Lower leg skin (tissue), 3 donors: Measurements from ENCODE around the gene CNPY1.

ENCODE experiments used
- POLR2A ChIP-seq, 2 donors: fragments of 450-650 bp; IDR thresholded peaks; one replicate each; pipeline ENCODE4 v1.6.1; 2016 to 2017; ENCODE audit warnings: antibody characterized with exemption in 2 of 2, mild to moderate bottlenecking in 1 of 2, moderate library complexity in 1 of 2
- TF ChIP-seq, protein P1 (sequence below), 3 donors: fragments of 450-650 bp; IDR thresholded peaks; one replicate each; pipeline ENCODE4 v1.5.1; 2016; ENCODE audit warnings: antibody characterized with exemption in 3 of 3, mild to moderate bottlenecking in 3 of 3, moderate library complexity in 2 of 3

- TF ChIP-seq, protein P1, sequence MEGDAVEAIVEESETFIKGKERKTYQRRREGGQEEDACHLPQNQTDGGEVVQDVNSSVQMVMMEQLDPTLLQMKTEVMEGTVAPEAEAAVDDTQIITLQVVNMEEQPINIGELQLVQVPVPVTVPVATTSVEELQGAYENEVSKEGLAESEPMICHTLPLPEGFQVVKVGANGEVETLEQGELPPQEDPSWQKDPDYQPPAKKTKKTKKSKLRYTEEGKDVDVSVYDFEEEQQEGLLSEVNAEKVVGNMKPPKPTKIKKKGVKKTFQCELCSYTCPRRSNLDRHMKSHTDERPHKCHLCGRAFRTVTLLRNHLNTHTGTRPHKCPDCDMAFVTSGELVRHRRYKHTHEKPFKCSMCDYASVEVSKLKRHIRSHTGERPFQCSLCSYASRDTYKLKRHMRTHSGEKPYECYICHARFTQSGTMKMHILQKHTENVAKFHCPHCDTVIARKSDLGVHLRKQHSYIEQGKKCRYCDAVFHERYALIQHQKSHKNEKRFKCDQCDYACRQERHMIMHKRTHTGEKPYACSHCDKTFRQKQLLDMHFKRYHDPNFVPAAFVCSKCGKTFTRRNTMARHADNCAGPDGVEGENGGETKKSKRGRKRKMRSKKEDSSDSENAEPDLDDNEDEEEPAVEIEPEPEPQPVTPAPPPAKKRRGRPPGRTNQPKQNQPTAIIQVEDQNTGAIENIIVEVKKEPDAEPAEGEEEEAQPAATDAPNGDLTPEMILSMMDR (IDR thresholded peaks at IDR 0.05): no peak
- TF ChIP-seq POLR2A (IDR thresholded peaks at IDR 0.05): no peak
These were observed 21.4 kb upstream of the CNPY1 start for GRCh38 chr7:155567646-155568332.
